Activated T-cell treated with anti-CD3 and anti-CD28 coated beads, Interleukin-2, amount 50 U/mL, for 24 hours (primary cell): ENCODE data around the gene KCNMA1.

Experiments
- DNase-seq: peaks from one replicate; pipeline ENCODE4 v3.0.0-alpha.2; 2020
- H3K27ac Mint-ChIP-seq: 2 replicates; pipeline ENCODE4 v1.8.0; 2020; ENCODE audit warnings: mild to moderate bottlenecking, mixed read lengths
- H3K27me3 Mint-ChIP-seq: 2 replicates; pipeline ENCODE4 v1.8.0; 2020; ENCODE audit warnings: mixed read lengths
- H3K36me3 Mint-ChIP-seq: 2 replicates; pipeline ENCODE4 v1.8.0; 2020; ENCODE audit warnings: low read depth, mixed read lengths
- H3K4me1 Mint-ChIP-seq: 2 replicates; pipeline ENCODE4 v1.8.0; 2020; ENCODE audit warnings: low read depth, mixed read lengths
- H3K4me3 Mint-ChIP-seq: 2 replicates; pipeline ENCODE4 v1.8.0; 2020; ENCODE audit warnings: mild to moderate bottlenecking, moderate library complexity, mixed read lengths
- H3K9me3 Mint-ChIP-seq: 2 replicates; pipeline ENCODE4 v1.8.0; 2020; ENCODE audit warnings: mixed read lengths

Gene KCNMA1

DNA sequence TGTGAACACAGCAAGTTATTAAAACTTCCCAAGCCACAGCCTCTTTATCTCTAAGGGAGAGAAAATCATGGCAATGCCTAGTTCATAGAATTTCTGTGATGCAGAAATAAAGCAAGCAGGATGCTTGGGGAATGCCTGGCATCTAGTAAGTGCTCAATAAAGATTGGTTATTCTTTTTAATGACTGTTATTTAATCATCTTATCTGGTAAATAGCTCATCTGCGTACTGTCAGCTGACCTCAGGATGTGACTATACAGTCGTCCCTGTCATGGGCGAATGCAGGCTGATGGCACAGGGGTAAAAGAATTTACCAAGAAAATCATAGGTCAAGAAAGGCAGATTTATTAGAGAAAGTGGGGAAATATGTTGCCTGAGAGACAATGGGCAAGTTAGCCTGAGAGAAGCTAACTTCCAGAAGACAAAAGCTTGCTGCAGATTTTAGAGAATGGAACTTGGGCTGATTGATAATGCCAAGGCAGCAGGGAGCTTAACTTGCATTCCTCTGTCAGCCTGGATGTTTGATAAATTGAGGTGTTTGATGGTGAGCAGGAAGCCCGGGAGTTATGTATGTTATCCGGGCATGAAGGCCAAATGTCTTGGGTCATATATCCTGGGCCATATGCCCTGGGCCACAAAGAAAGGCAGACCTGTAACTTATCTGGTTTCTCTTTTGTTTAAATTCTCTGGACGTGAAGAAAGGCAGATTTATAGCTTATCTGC lies 126.0 kb downstream of the KCNMA1 start:
- Mint-ChIP-seq H3K36me3 (no peaks in the 10 kb centered on the region), H3K4me3 (no peak overlapping the region)

DNA sequence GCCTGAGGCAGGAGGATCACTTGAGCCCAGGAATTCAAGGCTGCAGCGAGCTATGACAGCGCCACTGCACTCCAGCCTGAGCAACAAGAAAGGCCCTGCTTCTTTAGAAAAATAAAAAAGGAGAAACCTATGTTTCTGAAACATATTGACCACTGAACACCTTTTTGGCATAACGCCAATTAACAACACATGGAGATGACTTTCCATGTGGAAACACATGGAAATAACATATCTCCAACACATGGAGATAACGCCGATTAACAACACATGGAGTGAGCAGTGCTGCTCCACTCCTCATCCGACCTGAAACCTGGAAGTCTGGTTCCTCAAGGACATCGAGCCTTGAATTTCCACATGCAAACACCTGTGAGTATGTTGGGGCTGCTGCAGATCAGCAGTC lies 126.9 kb downstream of the KCNMA1 start:
- Mint-ChIP-seq H3K4me3 (no peak overlapping the region), H3K27ac (no peak overlapping the region), H3K9me3 (no peaks in the 10 kb centered on the region), H3K4me1 (peaks cover under 1% of the 10 kb centered on the region), H3K36me3 (no peaks in the 10 kb centered on the region), H3K27me3 (peaks cover 33% of the 10 kb centered on the region)
- no peak for DNase-seq

More for the DNA sequence above, 126.0 kb downstream of the KCNMA1 start:
- Mint-ChIP-seq H3K4me1 (no peaks in the 10 kb centered on the region), H3K27me3 (peaks cover 36% of the 10 kb centered on the region), H3K9me3 (no peaks in the 10 kb centered on the region), H3K27ac (no peak overlapping the region)
- DNase-seq: no peak

- no peaks in the 10 kb centered on the region for H3K9me3 Mint-ChIP-seq
Observed at GRCh38 chr10:77510294-77510693, 127.3 kb downstream of the KCNMA1 start.

DNA sequence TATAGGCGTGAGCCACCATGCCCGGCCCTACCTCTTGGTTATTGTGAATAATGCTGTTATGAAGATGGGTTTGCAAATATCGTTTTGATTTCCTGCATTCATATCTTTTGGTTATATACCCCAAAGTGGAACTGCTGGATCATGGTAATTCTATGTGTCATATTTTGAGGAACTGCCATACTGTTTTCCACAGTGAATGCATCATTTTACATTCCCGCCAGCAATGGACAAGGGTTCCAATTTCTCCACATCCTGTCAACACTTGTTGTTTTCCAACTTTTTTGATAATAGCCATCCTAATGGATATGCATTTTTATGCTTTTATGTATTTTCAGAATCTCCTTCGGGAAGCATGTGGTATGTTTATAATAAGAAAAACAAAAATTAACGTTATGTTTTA lies 128.2 kb downstream of the KCNMA1 start:
- Mint-ChIP-seq H3K36me3 (no peaks in the 10 kb centered on the region), H3K9me3 (no peaks in the 10 kb centered on the region), H3K27me3 (peaks cover 31% of the 10 kb centered on the region), H3K4me3 (no peak overlapping the region), H3K4me1 (peaks cover 2% of the 10 kb centered on the region), H3K27ac (no peak overlapping the region)
- no peak for DNase-seq

More at GRCh38 chr10:77510294-77510693, 127.3 kb downstream of the KCNMA1 start:
- no peak overlapping the region for H3K4me3 Mint-ChIP-seq
- H3K36me3 Mint-ChIP-seq: no peaks in the 10 kb centered on the region
- H3K27ac Mint-ChIP-seq: no peak overlapping the region
- no peak for DNase-seq
- H3K4me1 Mint-ChIP-seq: peaks cover 2% of the 10 kb centered on the region
- H3K27me3 Mint-ChIP-seq: peaks cover 31% of the 10 kb centered on the region

- DNase-seq: no peak
- Mint-ChIP-seq H3K4me1 (peaks cover 2% of the 10 kb centered on the region), H3K9me3 (no peaks in the 10 kb centered on the region), H3K27ac (no peak overlapping the region), H3K36me3 (no peaks in the 10 kb centered on the region), H3K27me3 (peaks cover 31% of the 10 kb centered on the region), H3K4me3 (no peak overlapping the region)
Observed at GRCh38 chr10:77507291-77507880, 130.2 kb downstream of the KCNMA1 start.

DNA sequence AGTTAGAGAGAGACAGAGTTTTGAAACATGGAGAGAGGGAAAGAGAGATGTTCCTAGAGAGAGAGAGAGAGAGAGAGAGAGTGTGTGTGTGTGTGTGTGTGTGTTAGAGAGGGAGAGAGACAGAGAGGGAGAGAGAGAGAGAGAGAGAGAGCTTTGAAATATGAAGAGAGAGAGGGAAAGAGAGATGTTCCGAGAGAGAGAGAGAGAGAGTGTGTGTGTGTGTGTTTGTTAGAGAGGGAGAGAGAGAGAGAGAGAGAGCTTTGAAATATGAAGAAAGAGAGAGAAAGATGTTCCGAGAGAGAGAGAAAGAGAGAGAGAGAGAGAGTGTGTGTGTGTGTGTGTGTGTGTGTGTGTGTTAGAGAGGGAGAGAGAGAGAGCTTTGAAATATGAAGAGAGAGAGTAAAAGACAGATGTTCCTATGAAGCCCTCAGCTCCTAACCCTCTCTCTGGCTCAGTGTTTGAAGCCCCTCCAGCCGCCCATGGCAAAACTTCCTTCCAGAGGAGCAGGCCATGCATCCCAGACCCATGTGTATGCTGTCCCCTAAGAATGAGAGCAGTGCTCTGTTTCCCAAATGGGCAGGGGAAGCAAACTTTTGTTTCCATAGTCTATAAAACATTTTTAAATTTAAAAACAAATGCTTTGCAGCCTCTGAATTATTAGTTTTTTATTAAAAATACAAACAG lies 130.9 kb downstream of the KCNMA1 start:
- H3K9me3 Mint-ChIP-seq: no peaks in the 10 kb centered on the region
- H3K4me1 Mint-ChIP-seq: peaks cover 4% of the 10 kb centered on the region
- peaks cover 31% of the 10 kb centered on the region for H3K27me3 Mint-ChIP-seq
- no peaks in the 10 kb centered on the region for H3K36me3 Mint-ChIP-seq
- H3K4me3 Mint-ChIP-seq: no peak overlapping the region
- no peak overlapping the region for H3K27ac Mint-ChIP-seq
- no peak for DNase-seq

DNA sequence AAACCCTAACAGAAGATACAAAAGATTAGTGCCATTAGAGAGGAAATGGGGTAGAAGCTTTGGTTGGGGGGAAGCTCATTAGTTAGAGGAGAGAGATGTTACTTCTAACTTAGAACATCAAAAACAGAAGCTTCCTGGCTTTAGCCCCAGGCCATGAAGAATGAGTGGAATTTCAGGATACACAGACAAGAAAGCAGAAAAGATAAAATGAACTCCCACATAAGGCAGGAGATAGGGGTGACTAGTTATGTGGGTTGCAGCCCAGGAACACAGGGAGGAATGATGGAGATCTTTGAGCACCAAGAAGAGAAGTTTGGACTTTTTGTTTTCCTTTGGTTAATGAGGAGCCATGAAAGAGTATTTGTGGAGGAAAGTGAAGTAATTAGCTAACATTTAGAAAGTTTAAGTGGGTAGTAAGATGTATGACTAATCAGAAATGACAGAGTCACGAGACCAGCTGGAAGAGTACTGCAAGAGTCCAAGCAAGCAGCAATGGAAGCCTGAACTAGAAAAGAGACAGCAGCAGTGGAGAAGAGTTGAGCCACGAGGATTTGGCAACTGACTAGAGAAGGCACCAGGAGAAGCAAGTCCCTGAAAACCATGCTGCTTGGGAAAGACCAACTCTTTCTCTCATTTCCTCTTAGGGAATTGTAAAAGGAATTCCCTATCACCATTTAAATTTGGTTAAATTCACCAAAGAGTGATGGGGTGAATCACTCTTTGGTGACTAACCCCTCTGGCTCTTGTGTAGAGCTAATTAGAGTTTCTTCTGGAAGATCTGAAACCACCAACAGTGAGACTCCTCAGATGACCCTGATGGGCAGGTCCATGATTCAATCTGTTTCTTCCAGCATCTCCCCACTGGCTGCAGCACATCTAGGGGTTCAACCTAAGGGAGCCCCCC lies 131.9 kb downstream of the KCNMA1 start:
- peaks cover 27% of the 10 kb centered on the region for H3K27me3 Mint-ChIP-seq
- DNase-seq: no peak
- H3K4me1 Mint-ChIP-seq: peaks cover 11% of the 10 kb centered on the region
- H3K27ac Mint-ChIP-seq: no peak overlapping the region
- no peaks in the 10 kb centered on the region for H3K36me3 Mint-ChIP-seq
- H3K9me3 Mint-ChIP-seq: no peaks in the 10 kb centered on the region
- no peak overlapping the region for H3K4me3 Mint-ChIP-seq

DNA sequence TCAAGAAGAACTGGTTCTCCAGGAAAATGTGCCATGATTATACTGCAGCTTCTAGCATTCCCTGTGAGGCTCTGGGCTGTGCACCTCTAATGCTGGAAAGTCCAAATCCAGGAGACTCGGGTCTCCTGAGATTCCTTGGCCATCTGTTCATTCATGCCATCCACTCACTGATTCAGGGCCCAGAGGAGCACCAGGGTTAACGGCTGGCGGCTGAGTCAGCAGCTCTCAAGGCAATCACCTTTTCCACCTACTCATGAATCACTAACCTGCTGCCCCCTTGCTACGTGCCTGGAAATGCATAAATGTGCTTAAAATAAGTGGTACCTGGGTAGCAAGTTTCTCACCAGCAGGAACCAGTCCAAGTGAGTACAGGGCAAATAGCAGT lies 132.7 kb downstream of the KCNMA1 start:
- peaks cover 22% of the 10 kb centered on the region for H3K27me3 Mint-ChIP-seq
- no peak overlapping the region for H3K4me3 Mint-ChIP-seq
- no peaks in the 10 kb centered on the region for H3K36me3 Mint-ChIP-seq
- no peak overlapping the region for H3K27ac Mint-ChIP-seq
- peaks cover 15% of the 10 kb centered on the region for H3K4me1 Mint-ChIP-seq
- no peak for DNase-seq
- no peaks in the 10 kb centered on the region for H3K9me3 Mint-ChIP-seq

DNA sequence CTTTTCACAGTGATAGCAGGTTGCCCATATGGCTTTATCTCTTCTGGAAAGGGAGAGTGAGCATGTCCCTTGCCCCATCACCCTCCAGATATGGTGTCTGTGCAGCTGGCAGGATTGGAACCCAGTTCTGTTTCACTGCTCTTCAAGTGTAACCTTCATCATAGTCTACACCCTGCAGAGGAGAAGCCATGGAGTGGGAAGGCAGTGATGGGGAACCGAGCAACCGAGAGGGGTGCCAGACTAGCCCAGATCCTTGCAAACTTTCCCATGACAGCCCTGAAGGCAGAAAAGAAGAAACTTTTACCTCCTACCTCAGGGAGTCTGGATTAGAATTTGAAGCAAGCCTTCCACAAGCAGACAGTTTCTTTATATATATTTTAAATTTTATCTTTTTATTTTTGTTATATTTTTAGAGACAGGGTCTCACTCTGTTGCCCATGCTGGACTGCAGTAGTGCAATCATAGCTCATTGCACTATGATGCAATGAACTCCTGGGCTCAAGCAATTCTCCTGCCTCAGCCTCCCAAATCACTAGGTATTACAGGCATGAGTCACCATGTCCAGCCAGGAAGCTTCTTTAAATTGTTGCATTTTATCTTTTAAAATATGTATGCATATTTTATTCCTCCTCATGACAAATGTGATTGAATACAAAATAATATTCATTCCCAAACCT lies 133.3 kb downstream of the KCNMA1 start:
- H3K4me1 Mint-ChIP-seq: peaks cover 15% of the 10 kb centered on the region
- no peak overlapping the region for H3K27ac Mint-ChIP-seq
- no peak overlapping the region for H3K4me3 Mint-ChIP-seq
- H3K9me3 Mint-ChIP-seq: no peaks in the 10 kb centered on the region
- DNase-seq: no peak
- H3K36me3 Mint-ChIP-seq: no peaks in the 10 kb centered on the region
- peaks cover 21% of the 10 kb centered on the region for H3K27me3 Mint-ChIP-seq

DNA sequence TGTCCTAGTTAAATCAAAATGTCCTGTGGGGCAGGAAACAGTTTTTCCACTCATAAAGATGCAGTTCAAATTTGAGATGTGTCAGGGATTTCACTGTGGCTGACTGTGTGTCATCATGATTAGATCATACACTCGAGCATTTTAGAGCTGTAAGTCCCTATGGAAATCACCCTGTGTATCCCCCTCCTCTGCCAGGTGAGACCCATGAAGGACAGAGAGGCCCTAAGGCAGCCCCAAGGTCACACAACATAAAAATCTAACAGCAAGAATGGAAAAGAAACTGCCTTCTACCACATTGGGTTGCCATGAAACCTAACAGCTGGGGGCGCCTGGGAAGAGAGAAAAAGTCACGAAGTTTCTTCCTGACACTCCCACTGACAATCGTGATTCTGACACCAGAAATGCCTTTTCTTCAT lies 135.8 kb downstream of the KCNMA1 start:
- no peak for DNase-seq
- H3K27ac Mint-ChIP-seq: no peak overlapping the region
- peaks cover 15% of the 10 kb centered on the region for H3K4me1 Mint-ChIP-seq
- no peak overlapping the region for H3K4me3 Mint-ChIP-seq
- H3K36me3 Mint-ChIP-seq: no peaks in the 10 kb centered on the region
- H3K9me3 Mint-ChIP-seq: no peaks in the 10 kb centered on the region
- H3K27me3 Mint-ChIP-seq: peaks cover 3% of the 10 kb centered on the region

- H3K9me3 Mint-ChIP-seq: no peaks in the 10 kb centered on the region
- no peak for DNase-seq
- H3K27me3 Mint-ChIP-seq: peaks cover 3% of the 10 kb centered on the region
- peaks cover 15% of the 10 kb centered on the region for H3K4me1 Mint-ChIP-seq
- no peak overlapping the region for H3K4me3 Mint-ChIP-seq
- H3K27ac Mint-ChIP-seq: no peak overlapping the region
- no peaks in the 10 kb centered on the region for H3K36me3 Mint-ChIP-seq
Observed at GRCh38 chr10:77501152-77501845, 136.3 kb downstream of the KCNMA1 start.

DNA sequence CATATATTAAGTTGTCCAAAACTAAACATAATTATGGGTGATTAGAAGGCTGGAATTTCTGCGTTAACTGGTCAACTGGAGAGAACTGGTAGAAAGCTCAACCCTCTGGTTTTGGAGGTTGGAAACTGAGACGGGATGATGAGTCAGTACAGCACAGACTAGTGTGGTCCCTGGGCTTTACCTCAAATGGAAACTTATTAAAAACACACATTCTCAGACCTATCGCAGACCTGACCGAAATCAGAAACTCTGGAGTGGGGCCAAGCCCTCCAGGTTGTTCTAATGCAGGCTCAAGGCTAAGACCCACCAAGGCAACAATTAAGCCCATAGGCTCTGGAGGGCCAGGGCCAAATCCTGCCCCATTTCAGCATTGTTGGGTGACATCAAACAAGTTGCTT lies 136.9 kb downstream of the KCNMA1 start:
- H3K4me1 Mint-ChIP-seq: peaks cover 15% of the 10 kb centered on the region
- DNase-seq: no peak
- peaks cover 3% of the 10 kb centered on the region for H3K27me3 Mint-ChIP-seq
- no peak overlapping the region for H3K27ac Mint-ChIP-seq
- H3K4me3 Mint-ChIP-seq: no peak overlapping the region
- H3K9me3 Mint-ChIP-seq: no peaks in the 10 kb centered on the region
- no peaks in the 10 kb centered on the region for H3K36me3 Mint-ChIP-seq

DNA sequence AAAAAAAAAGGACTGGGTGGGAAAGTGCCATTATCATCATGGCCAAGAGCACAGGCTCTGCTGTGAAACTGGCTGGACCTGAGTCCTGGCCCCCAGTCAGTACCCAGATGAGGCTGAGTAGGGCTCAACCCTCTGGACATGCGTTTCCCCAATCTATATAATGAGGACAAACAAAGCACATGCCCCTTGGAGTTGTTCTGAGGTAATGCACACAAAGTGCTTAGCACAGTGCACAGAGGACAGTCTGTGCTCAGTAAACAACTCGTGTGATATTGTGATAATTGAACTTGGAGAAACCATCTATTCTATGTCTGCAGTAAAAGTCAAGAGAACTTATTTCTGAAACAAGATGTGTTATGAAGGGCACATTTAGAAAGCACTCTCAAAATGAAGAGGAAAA lies 138.8 kb downstream of the KCNMA1 start:
- H3K4me3 Mint-ChIP-seq: no peak overlapping the region
- peaks cover 13% of the 10 kb centered on the region for H3K4me1 Mint-ChIP-seq
- peaks cover 3% of the 10 kb centered on the region for H3K27me3 Mint-ChIP-seq
- no peak overlapping the region for H3K27ac Mint-ChIP-seq
- no peaks in the 10 kb centered on the region for H3K9me3 Mint-ChIP-seq
- no peaks in the 10 kb centered on the region for H3K36me3 Mint-ChIP-seq
- DNase-seq: no peak
